ENCODE data around the gene CCDC3. TPM values are rescaled to one million over a fixed set of nuclear protein-coding genes. Genes with fewer than 3 reads are reported as not detected.

Gene CCDC3
- total RNA-seq, 1 donor from 2014 or later = 18.8 TPM

DNA sequence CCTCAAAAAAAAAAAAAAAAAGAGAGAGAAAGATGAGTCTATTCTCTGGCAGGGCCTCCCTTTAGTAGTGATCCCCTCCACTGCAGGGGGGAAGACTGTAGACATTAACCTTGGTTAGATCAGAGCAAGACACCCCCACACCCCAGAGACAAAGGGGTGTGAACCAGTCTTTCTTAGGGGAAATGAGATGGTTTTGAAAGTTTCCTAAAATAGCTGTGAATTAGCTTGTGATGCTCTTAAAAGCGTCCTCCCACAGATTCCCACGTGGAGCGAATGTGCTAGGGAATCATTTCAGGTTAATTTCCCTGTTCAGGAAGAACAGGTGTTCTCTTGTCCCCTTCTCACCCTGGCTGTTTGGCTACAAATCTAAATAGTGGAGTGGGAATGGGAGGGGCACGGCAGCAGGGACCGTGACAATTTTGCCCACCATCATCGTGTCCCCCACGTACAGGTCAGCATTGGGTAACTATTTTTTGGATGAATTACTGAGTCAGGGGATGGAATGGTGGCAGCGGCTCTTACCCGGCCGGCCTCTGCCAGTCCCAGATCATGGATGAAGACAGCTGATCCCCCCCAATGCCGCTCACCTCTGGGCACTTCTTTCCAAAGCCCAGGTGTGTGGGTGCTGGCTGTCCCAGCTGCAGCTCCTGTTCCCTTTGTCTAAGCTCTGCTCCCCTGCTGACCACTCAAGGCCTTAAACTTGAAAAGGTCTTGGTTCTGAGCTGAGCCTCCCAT lies 152.9 kb downstream of the CCDC3 start:
- DNase-seq (ENCODE audit: low spot score in 2 of 2) = no peak
- FAIRE-seq = no peak

DNA sequence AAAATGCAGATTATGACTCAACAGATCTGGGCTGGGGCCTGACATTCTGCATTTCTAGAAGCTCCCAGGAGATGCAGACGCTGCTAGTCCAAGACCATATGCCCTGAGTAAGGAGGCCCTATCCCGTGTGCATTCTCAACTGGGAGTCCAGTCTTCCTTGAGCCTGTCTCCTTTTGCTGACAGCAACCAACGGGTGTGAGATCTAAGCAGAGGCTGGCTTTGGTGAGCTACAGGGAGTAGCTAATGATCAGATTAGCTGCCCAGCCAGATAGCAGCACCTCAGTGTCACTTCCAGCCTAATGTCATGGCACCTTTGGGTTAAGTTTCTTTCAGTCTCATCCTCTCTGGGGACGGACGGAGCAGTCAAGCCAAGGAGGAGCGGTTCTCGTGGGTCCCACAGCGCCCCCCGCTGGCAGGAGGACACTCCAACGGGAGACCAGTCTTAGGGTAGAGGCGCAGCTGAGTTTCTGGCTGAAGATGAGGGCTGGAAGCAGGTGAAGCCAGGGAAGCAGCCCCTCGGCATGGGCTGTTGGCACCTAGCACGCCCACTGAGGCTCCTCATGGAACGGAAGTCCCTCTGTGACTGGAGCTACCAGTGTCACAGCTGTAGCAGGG lies 154.0 kb downstream of the CCDC3 start:
- DNase-seq (ENCODE audit: low spot score in 2 of 2) (no peak), FAIRE-seq (no peak)

DNA sequence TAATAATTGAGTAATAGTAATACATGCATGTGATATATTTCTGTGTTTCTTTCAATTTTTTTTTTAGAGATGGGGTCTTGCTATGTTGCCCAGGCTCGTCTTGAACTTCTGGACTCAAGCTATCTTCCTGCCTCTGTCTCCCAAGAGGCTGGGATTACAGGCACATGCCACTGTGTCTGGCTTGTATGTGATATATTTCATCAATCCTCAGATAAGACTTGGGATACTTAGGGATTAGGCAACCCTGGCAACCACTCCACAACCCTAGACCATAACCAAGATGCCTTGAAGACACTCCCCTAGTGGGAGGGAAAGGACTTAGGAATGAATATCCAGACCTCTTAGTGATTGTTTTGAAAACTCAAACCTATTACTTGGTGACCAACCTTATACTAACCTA lies 154.8 kb downstream of the CCDC3 start:
- no peak for FAIRE-seq
- no peak for DNase-seq (ENCODE audit: low spot score in 2 of 2)

Small RNA genes lying within 50 kb of the gene (small RNA-seq; reads per million reads assigned to genes)
- gene RNA5SP300 = not detected

Other genes starting within 250 kb of the CCDC3 start
- gene OPTN, start 98.5 kb upstream of the CCDC3 start, total RNA-seq = 75.4 TPM
- gene MCM10, start 159.8 kb upstream of the CCDC3 start, total RNA-seq = 2.4 TPM
- not detected for gene UCMA, start 232.7 kb upstream of the CCDC3 start, total RNA-seq

Data from frontal cortex (tissue), 4 donors.